H1 (cell line): ENCODE results near the gene STARD13. TPM values are rescaled to one million over a fixed set of nuclear protein-coding genes. Genes with fewer than 3 reads are reported as not detected.

Experiments used
- BCL11A ChIP-seq, 2 experiments: IDR thresholded peaks; one replicate each; pipeline ENCODE4 v1.6.1; 2011; ENCODE audit warnings: low read depth in 2 of 2, low read length in 2 of 2, mild to moderate bottlenecking in 2 of 2
- HDAC2 ChIP-seq, 2 experiments: fragments of 300-600 bp in 1 of 2; sonication (generic) in 1 of 2; IDR thresholded peaks; 2 replicates each; pipeline ENCODE4 v1.6.1; 2011 to 2012; ENCODE audit warnings: low read depth in 2 of 2, low read length in 2 of 2, mild to moderate bottlenecking in 2 of 2, moderate library complexity in 2 of 2, borderline replicate concordance in 1 of 2, inconsistent platforms in 1 of 2
- NRF1 ChIP-seq: IDR thresholded peaks from 2 replicates; pipeline ENCODE4 v1.6.1; 2011; ENCODE audit warnings: mild to moderate bottlenecking, low read depth, low read length, improper control_type of control experiment
- POLR2AphosphoS5 ChIP-seq: IDR thresholded peaks from 2 replicates; pipeline ENCODE4 v1.6.1; 2011; ENCODE audit warnings: low read depth, low read length
- SIN3A ChIP-seq, 2 experiments: IDR thresholded peaks in 1 of 2; conservative IDR thresholded peaks in 1 of 2; 2 replicates each; pipeline ENCODE4 v1.6.1; 2011 to 2012; ENCODE audit warnings: low read length in 2 of 2, improper control_type of control experiment in 1 of 2, low read depth in 1 of 2, mild to moderate bottlenecking in 1 of 2
- SIRT6 ChIP-seq: IDR thresholded peaks from one replicate; pipeline ENCODE4 v1.7.1; 2012; ENCODE audit warnings: low read length, inconsistent platforms
- TEAD4 ChIP-seq: IDR thresholded peaks from 2 replicates; pipeline ENCODE4 v1.6.1; 2012; ENCODE audit warnings: low read depth, low read length, inconsistent platforms, mixed read lengths
- ZNF274 ChIP-seq: IDR thresholded peaks from 2 replicates; pipeline ENCODE4 v1.7.0; 2012; ENCODE audit warnings: low read length, borderline replicate concordance; ENCODE audit errors: extremely low read depth
- polyA plus RNA-seq, 7 experiments: library from polyadenylated mRNA; depleted of rRNA in 3 of 7; stranded (reverse) in 5 of 7; unstranded in 2 of 7; fragments of >200 nt in 5 of 7; fragments of 200-250 nt in 2 of 7; gene quantifications; 1 replicate in 5 of 7; 2 replicates in 1 of 7; 4 replicates in 1 of 7; pipeline versions ENCODE4 v1.2.1 to v1.2.3, GENCODE V29; 2011 to 2013; ENCODE audit warnings: missing spikeins in 2 of 7, mixed read lengths in 2 of 7
- total RNA-seq: library from RNA; stranded (reverse); fragmentation: NEBNext Ultra II Directional; extraction: Animal tissue kit (Norgen Biotek cat#: 25700); gene quantifications from 2 replicates; pipeline ENCODE4 v1.2.1, GENCODE V29; 2021
- TF ChIP-seq, protein P1 (sequence below): fragments of 300-600 bp; sonication (generic); IDR thresholded peaks from 2 replicates; pipeline ENCODE4 v1.7.1; 2012; ENCODE audit warnings: low read length, moderate library complexity, mild to moderate bottlenecking, inconsistent platforms; ENCODE audit not compliant: insufficient replicate concordance
- TF ChIP-seq, protein P2 (sequence below): IDR thresholded peaks from 2 replicates; pipeline ENCODE4 v1.6.1; 2012; ENCODE audit warnings: low read length, inconsistent platforms

Gene STARD13
- total and polyA plus RNA-seq, 2 of the 8 experiments (the other 6 are each of a cell fraction or from before 2014, with no cell fraction given): 0.82 to 2.9 TPM

DNA sequence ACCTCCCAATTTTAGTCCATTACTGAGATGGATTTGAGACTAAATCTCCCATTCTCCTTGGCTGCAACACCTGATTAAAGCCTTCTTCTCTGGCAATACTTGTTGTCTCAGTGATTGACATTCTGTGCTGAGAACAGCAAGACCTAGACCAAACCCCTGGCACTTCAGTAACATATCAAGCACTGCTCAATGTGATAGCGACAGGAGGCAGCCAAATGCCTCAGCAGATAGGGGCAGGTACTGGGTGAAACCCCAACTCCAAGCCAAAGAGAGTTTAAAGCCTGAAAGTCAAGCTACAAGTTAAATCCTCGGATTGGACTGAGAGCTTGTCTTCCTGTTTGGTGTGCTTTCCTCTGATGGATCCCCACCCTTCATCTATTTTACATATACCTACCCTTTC lies 52.7 kb downstream of the STARD13 start (continued):
- TF ChIP-seq, protein P1, sequence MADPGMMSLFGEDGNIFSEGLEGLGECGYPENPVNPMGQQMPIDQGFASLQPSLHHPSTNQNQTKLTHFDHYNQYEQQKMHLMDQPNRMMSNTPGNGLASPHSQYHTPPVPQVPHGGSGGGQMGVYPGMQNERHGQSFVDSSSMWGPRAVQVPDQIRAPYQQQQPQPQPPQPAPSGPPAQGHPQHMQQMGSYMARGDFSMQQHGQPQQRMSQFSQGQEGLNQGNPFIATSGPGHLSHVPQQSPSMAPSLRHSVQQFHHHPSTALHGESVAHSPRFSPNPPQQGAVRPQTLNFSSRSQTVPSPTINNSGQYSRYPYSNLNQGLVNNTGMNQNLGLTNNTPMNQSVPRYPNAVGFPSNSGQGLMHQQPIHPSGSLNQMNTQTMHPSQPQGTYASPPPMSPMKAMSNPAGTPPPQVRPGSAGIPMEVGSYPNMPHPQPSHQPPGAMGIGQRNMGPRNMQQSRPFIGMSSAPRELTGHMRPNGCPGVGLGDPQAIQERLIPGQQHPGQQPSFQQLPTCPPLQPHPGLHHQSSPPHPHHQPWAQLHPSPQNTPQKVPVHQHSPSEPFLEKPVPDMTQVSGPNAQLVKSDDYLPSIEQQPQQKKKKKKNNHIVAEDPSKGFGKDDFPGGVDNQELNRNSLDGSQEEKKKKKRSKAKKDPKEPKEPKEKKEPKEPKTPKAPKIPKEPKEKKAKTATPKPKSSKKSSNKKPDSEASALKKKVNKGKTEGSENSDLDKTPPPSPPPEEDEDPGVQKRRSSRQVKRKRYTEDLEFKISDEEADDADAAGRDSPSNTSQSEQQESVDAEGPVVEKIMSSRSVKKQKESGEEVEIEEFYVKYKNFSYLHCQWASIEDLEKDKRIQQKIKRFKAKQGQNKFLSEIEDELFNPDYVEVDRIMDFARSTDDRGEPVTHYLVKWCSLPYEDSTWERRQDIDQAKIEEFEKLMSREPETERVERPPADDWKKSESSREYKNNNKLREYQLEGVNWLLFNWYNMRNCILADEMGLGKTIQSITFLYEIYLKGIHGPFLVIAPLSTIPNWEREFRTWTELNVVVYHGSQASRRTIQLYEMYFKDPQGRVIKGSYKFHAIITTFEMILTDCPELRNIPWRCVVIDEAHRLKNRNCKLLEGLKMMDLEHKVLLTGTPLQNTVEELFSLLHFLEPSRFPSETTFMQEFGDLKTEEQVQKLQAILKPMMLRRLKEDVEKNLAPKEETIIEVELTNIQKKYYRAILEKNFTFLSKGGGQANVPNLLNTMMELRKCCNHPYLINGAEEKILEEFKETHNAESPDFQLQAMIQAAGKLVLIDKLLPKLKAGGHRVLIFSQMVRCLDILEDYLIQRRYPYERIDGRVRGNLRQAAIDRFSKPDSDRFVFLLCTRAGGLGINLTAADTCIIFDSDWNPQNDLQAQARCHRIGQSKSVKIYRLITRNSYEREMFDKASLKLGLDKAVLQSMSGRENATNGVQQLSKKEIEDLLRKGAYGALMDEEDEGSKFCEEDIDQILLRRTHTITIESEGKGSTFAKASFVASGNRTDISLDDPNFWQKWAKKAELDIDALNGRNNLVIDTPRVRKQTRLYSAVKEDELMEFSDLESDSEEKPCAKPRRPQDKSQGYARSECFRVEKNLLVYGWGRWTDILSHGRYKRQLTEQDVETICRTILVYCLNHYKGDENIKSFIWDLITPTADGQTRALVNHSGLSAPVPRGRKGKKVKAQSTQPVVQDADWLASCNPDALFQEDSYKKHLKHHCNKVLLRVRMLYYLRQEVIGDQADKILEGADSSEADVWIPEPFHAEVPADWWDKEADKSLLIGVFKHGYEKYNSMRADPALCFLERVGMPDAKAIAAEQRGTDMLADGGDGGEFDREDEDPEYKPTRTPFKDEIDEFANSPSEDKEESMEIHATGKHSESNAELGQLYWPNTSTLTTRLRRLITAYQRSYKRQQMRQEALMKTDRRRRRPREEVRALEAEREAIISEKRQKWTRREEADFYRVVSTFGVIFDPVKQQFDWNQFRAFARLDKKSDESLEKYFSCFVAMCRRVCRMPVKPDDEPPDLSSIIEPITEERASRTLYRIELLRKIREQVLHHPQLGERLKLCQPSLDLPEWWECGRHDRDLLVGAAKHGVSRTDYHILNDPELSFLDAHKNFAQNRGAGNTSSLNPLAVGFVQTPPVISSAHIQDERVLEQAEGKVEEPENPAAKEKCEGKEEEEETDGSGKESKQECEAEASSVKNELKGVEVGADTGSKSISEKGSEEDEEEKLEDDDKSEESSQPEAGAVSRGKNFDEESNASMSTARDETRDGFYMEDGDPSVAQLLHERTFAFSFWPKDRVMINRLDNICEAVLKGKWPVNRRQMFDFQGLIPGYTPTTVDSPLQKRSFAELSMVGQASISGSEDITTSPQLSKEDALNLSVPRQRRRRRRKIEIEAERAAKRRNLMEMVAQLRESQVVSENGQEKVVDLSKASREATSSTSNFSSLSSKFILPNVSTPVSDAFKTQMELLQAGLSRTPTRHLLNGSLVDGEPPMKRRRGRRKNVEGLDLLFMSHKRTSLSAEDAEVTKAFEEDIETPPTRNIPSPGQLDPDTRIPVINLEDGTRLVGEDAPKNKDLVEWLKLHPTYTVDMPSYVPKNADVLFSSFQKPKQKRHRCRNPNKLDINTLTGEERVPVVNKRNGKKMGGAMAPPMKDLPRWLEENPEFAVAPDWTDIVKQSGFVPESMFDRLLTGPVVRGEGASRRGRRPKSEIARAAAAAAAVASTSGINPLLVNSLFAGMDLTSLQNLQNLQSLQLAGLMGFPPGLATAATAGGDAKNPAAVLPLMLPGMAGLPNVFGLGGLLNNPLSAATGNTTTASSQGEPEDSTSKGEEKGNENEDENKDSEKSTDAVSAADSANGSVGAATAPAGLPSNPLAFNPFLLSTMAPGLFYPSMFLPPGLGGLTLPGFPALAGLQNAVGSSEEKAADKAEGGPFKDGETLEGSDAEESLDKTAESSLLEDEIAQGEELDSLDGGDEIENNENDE: no peak
- TF ChIP-seq BCL11A (IDR thresholded peaks at IDR 0.05; ENCODE audit: low read depth in 2 of 2, low read length in 2 of 2): no peak
- TF ChIP-seq POLR2AphosphoS5: no peak
- no peak for TF ChIP-seq HDAC2 (IDR thresholded peaks at IDR 0.05; ENCODE audit: borderline replicate concordance in 1 of 2, low read depth in 2 of 2, low read length in 2 of 2)
- no peak for TF ChIP-seq SIRT6
- TF ChIP-seq ZNF274: no peak
- no peak for TF ChIP-seq SIN3A (conservative IDR thresholded peaks at IDR 0.05 in 1 of 2, IDR thresholded peaks at IDR 0.05 in 1 of 2; ENCODE audit: low read depth in 1 of 2, low read length in 2 of 2)
- TF ChIP-seq, protein P2, sequence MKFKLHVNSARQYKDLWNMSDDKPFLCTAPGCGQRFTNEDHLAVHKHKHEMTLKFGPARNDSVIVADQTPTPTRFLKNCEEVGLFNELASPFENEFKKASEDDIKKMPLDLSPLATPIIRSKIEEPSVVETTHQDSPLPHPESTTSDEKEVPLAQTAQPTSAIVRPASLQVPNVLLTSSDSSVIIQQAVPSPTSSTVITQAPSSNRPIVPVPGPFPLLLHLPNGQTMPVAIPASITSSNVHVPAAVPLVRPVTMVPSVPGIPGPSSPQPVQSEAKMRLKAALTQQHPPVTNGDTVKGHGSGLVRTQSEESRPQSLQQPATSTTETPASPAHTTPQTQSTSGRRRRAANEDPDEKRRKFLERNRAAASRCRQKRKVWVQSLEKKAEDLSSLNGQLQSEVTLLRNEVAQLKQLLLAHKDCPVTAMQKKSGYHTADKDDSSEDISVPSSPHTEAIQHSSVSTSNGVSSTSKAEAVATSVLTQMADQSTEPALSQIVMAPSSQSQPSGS: no peak
- TF ChIP-seq NRF1: no peak
- no peak for TF ChIP-seq TEAD4
